ENCODE data around the gene CEP128. TPM values are rescaled to one million over a fixed set of nuclear protein-coding genes. Genes with fewer than 3 reads are reported as not detected.

CEP128 gene
- total RNA-seq, 1 donor from 2014 or later: 9.7 TPM

DNA sequence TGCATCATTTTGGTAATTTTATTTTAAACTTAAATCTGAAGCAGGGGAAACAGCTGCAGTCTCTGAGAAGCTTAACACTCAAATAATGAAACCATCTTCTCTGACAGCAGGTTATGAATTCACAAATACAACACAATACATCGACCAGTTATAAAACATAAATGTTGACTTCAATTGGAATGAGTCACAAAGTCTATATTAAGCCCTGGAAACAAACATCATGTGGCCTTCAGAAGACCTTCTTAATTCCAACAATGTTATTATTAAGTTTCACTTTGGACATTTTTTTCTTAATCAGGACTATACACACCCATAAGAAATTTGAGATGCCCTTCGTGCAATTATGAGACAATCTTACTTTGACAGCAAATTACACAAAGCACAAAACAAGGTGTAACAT lies 68.9 kb downstream of the CEP128 start:
- H3K4me1 Mint-ChIP-seq (ENCODE audit: unreplicated experiment): peaks cover 11% of the 10 kb centered on the region
- peaks cover 40% of the 10 kb centered on the region for H3K9me3 Mint-ChIP-seq (ENCODE audit: unreplicated experiment)
- H3K27me3 Mint-ChIP-seq (ENCODE audit: unreplicated experiment): no peaks in the 10 kb centered on the region
- H3K27ac Mint-ChIP-seq (ENCODE audit: unreplicated experiment): no peak overlapping the region
- H3K36me3 Mint-ChIP-seq (ENCODE audit: unreplicated experiment): peaks cover 22% of the 10 kb centered on the region
- no peak for DNase-seq (ENCODE audit: extremely low spot score, unreplicated experiment)
- TF ChIP-seq, protein P1, sequence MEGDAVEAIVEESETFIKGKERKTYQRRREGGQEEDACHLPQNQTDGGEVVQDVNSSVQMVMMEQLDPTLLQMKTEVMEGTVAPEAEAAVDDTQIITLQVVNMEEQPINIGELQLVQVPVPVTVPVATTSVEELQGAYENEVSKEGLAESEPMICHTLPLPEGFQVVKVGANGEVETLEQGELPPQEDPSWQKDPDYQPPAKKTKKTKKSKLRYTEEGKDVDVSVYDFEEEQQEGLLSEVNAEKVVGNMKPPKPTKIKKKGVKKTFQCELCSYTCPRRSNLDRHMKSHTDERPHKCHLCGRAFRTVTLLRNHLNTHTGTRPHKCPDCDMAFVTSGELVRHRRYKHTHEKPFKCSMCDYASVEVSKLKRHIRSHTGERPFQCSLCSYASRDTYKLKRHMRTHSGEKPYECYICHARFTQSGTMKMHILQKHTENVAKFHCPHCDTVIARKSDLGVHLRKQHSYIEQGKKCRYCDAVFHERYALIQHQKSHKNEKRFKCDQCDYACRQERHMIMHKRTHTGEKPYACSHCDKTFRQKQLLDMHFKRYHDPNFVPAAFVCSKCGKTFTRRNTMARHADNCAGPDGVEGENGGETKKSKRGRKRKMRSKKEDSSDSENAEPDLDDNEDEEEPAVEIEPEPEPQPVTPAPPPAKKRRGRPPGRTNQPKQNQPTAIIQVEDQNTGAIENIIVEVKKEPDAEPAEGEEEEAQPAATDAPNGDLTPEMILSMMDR (IDR thresholded peaks at IDR 0.05): no peak
- H3K4me3 Mint-ChIP-seq (ENCODE audit: unreplicated experiment): no peak overlapping the region

DNA sequence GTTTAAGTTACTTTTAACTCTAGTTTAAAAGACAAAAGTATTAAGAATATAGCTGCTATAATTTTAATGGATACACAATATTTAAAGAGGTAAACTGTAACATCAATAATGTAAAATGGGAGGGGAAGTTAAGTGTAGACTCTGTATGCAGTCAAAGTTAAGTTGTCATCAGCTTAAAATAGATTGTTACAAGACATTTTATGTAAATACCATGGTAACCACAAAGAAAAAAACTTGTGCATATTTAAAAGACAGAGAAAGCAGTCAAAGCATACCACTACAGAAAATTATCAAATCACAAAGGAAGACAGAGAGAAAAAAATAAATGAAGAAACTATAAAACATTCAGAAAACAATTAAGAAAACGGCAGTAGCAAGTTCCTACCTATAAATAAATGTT lies 73.3 kb downstream of the CEP128 start:
- DNase-seq (ENCODE audit: extremely low spot score, unreplicated experiment): no peak
- H3K27me3 Mint-ChIP-seq (ENCODE audit: unreplicated experiment): no peaks in the 10 kb centered on the region
- H3K27ac Mint-ChIP-seq (ENCODE audit: unreplicated experiment): no peak overlapping the region
- H3K4me1 Mint-ChIP-seq (ENCODE audit: unreplicated experiment): peaks cover 13% of the 10 kb centered on the region
- H3K9me3 Mint-ChIP-seq (ENCODE audit: unreplicated experiment): peaks cover 45% of the 10 kb centered on the region
- H3K36me3 Mint-ChIP-seq (ENCODE audit: unreplicated experiment): peaks cover 26% of the 10 kb centered on the region
- TF ChIP-seq, protein P1 (IDR thresholded peaks at IDR 0.05): no peak
- no peak overlapping the region for H3K4me3 Mint-ChIP-seq (ENCODE audit: unreplicated experiment)

DNA sequence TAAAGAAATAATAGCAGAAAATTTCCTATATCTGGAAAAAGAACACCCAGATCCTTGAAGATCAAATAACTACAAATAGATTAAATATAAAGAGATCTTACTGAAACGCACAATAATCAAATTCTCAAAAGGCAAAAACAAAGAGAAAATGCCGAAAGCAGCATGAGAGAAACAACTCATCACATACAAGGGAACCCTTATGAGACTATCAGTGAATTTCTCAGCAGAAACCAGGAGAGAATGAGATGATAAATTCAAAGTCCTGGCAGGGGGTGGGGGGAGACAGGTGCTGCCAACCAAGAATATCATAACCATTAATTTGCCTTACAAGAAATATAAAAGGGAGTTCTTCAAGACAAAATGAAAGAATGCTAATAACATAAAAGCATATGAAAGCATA lies 73.7 kb downstream of the CEP128 start:
- Mint-ChIP-seq H3K27me3 (ENCODE audit: unreplicated experiment) (no peaks in the 10 kb centered on the region), H3K4me3 (ENCODE audit: unreplicated experiment) (no peak overlapping the region), H3K36me3 (ENCODE audit: unreplicated experiment) (peaks cover 26% of the 10 kb centered on the region), H3K27ac (ENCODE audit: unreplicated experiment) (no peak overlapping the region), H3K9me3 (ENCODE audit: unreplicated experiment) (peaks cover 45% of the 10 kb centered on the region), H3K4me1 (ENCODE audit: unreplicated experiment) (peaks cover 16% of the 10 kb centered on the region)
- TF ChIP-seq, protein P1 (IDR thresholded peaks at IDR 0.05): no peak
- no peak for DNase-seq (ENCODE audit: extremely low spot score, unreplicated experiment)

DNA sequence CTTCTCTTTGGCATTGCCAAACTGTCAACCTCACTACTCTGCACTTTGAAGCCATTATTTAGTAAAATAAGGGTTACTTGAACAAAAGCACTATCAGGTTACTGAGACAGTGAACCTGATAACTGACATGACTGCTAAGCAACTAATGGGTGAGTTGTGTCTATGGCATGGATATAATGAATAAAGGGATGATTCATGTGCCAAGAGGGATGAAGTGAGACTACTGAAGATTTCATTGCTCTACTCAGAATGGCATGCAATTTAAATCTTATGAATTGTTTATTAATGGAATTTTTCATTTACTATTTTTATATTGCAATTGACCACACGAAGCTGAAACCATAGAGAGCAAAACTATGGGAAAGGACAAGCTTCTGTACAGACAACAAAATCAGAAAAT lies 74.4 kb downstream of the CEP128 start:
- Mint-ChIP-seq H3K27ac (ENCODE audit: unreplicated experiment) (no peak overlapping the region), H3K36me3 (ENCODE audit: unreplicated experiment) (peaks cover 24% of the 10 kb centered on the region), H3K9me3 (ENCODE audit: unreplicated experiment) (peaks cover 42% of the 10 kb centered on the region), H3K4me3 (ENCODE audit: unreplicated experiment) (no peak overlapping the region), H3K4me1 (ENCODE audit: unreplicated experiment) (peaks cover 16% of the 10 kb centered on the region), H3K27me3 (ENCODE audit: unreplicated experiment) (no peaks in the 10 kb centered on the region)
- TF ChIP-seq, protein P1 (IDR thresholded peaks at IDR 0.05): no peak
- no peak for DNase-seq (ENCODE audit: extremely low spot score, unreplicated experiment)

DNA sequence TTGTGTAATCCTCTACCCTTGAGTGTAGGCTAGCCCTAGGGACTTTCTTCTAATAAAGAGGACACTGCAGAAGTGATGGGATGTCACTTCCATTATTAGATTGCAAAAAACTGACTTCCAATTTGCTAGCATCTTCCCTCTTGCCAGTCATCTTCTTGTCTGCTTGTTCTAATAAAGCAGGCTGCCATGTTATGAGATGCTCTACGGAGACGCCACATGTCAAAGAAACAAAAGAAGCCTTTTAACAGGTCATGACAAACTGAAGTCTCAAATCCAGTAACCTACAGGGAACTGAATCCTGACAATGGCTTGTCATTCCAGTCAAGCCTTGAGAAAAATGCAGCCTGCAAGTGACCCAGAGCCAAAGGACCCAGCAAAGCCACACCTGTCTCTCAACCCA lies 76.0 kb downstream of the CEP128 start:
- no peak for DNase-seq (ENCODE audit: extremely low spot score, unreplicated experiment)
- H3K9me3 Mint-ChIP-seq (ENCODE audit: unreplicated experiment): peaks cover 33% of the 10 kb centered on the region
- H3K27me3 Mint-ChIP-seq (ENCODE audit: unreplicated experiment): no peaks in the 10 kb centered on the region
- no peak overlapping the region for H3K4me3 Mint-ChIP-seq (ENCODE audit: unreplicated experiment)
- TF ChIP-seq, protein P1 (IDR thresholded peaks at IDR 0.05): no peak
- peaks cover 18% of the 10 kb centered on the region for H3K4me1 Mint-ChIP-seq (ENCODE audit: unreplicated experiment)
- peaks cover 21% of the 10 kb centered on the region for H3K36me3 Mint-ChIP-seq (ENCODE audit: unreplicated experiment)
- H3K27ac Mint-ChIP-seq (ENCODE audit: unreplicated experiment): no peak overlapping the region
